Thyroid gland (tissue), 4 donors: ENCODE measurements around the gene FAM171A1. TPM values are rescaled to one million over a fixed set of nuclear protein-coding genes. Genes with fewer than 3 reads are reported as not detected.

Source experiments
- DNase-seq, 2 donors: peaks; one replicate each; pipeline ENCODE4 v3.0.0-alpha.2; 2019
- H3K27ac ChIP-seq, 3 donors: fragments of 200-600 bp; sonication (generic); 1 replicate in 2 of 3; 2 replicates in 1 of 3; pipeline ENCODE4 v1.5.1; 2016 to 2019; ENCODE audit warnings: mild to moderate bottlenecking in 1 of 3, moderate library complexity in 1 of 3
- H3K27me3 ChIP-seq: fragments of 200-600 bp; sonication (generic); one replicate; pipeline ENCODE4 v1.5.1; 2019
- H3K36me3 ChIP-seq, 2 donors: fragments of 200-600 bp; sonication (generic); one replicate each; pipeline ENCODE4 v1.5.1; 2016 to 2019
- H3K4me1 ChIP-seq, 2 donors: fragments of 200-600 bp; sonication (generic); one replicate each; pipeline ENCODE4 v1.5.1; 2017 to 2019
- H3K4me3 ChIP-seq, 3 donors: fragments of 200-600 bp; sonication (generic); replicated peaks in 1 of 3; 1 replicate in 2 of 3; 2 replicates in 1 of 3; pipeline ENCODE4 v1.5.1; 2016; ENCODE audit warnings: mild to moderate bottlenecking in 1 of 3
- H3K9me3 ChIP-seq: fragments of 200-600 bp; sonication (generic); one replicate; pipeline ENCODE4 v1.5.1; 2017
- CTCF ChIP-seq, 6 experiments: fragments of 200-600 bp in 3 of 6; fragments of 450-650 bp in 3 of 6; sonication (generic) in 3 of 6; IDR thresholded peaks; one replicate each; pipeline ENCODE4 v1.5.1; 2016 to 2019; ENCODE audit warnings: antibody characterized with exemption in 6 of 6, mild to moderate bottlenecking in 2 of 6, inconsistent platforms in 1 of 6, moderate library complexity in 1 of 6
- POLR2A ChIP-seq, 2 donors: fragments of 450-650 bp; IDR thresholded peaks; one replicate each; pipeline ENCODE4 v1.6.1; 2017; ENCODE audit warnings: antibody characterized with exemption in 2 of 2, mild to moderate bottlenecking in 2 of 2, moderate library complexity in 1 of 2
- WGBS, 2 donors: methylation state at CpG; one replicate each; pipeline ENCODE4 v1.1.5; 2017; 5-methylcytosine and 5-hydroxymethylcytosine counted together
- intact Hi-C: fragments of 100-400 bp; cut with DNase I; formaldehyde crosslinking; loops from one replicate; pipeline ENCODE4 v1.15.1; 2023
- total RNA-seq, 4 donors: library from RNA; depleted of rRNA; stranded (reverse); fragments of >200 nt; gene quantifications; one replicate each; pipeline ENCODE4 v1.2.3, GENCODE V29; 2016

The FAM171A1 gene
- total RNA-seq, 4 donors from 2014 or later = 10.2 to 14.9 (median 13.3) TPM

- H3K27me3 ChIP-seq = no peaks in the 10 kb centered on the region
- no peaks in the 10 kb centered on the region for H3K9me3 ChIP-seq
- intact Hi-C loops = loop anchor here (5.0 kb wide), 1 partner anchor 161 kb away; no protein-coding TSS in a partner anchor
- peaks cover 5 to 6% of the 10 kb centered on the region in 2 donors for H3K4me1 ChIP-seq
- no peak overlapping the region for H3K4me3 ChIP-seq
- WGBS, 2 donors = 89 to 97% methylated on average over 2 of the region's 2 CpGs
- no peaks in the 10 kb centered on the region for H3K36me3 ChIP-seq
- H3K27ac ChIP-seq = no peak overlapping the region
- TF ChIP-seq POLR2A (IDR thresholded peaks at IDR 0.05) (no peak), CTCF (IDR thresholded peaks at IDR 0.05) (no peak)
- no peak for DNase-seq
Observed at GRCh38 chr10:15373199-15373598, 2.1 kb upstream of the FAM171A1 start.

GRCh38 chr10:15370212-15370855, 755 bp downstream of the FAM171A1 start:
- no peak for TF ChIP-seq CTCF (IDR thresholded peaks at IDR 0.05)
- TF ChIP-seq POLR2A (IDR thresholded peaks at IDR 0.05) = no peak
- H3K27ac ChIP-seq = peak overlapping the region in 1 of 3 donors; percentile 65
- no peaks in the 10 kb centered on the region for H3K27me3 ChIP-seq
- no peaks in the 10 kb centered on the region for H3K9me3 ChIP-seq
- peak; percentile 18 to 26 for DNase-seq
- WGBS, 2 donors = 2 to 8% methylated on average over 5 to 19 of the region's 65 CpGs
- H3K4me1 ChIP-seq = peaks cover 5 to 6% of the 10 kb centered on the region in 2 donors
- H3K4me3 ChIP-seq = peak overlapping the region; percentile 23 to 58 (median 27)
- intact Hi-C loops = loop anchor here (5.0 kb wide), 1 partner anchor 158 kb away; no protein-coding TSS in a partner anchor
- no peaks in the 10 kb centered on the region for H3K36me3 ChIP-seq

- H3K4me3 ChIP-seq = peak overlapping the region in 2 of 3 donors; percentile 27 to 58
- H3K36me3 ChIP-seq = no peaks in the 10 kb centered on the region
- H3K9me3 ChIP-seq = no peaks in the 10 kb centered on the region
- WGBS, 2 donors = 41 to 42% methylated on average over 24 to 28 of the region's 29 CpGs
- peaks cover 5 to 6% of the 10 kb centered on the region in 2 donors for H3K4me1 ChIP-seq
- H3K27me3 ChIP-seq = no peaks in the 10 kb centered on the region
- TF ChIP-seq POLR2A (IDR thresholded peaks at IDR 0.05) = no peak
- no peak for TF ChIP-seq CTCF (IDR thresholded peaks at IDR 0.05)
- intact Hi-C loops = loop anchor here (5.0 kb wide), 1 partner anchor 157 kb away; no protein-coding TSS in a partner anchor
- peak in 1 of 2 donors; percentile 12 for DNase-seq
- H3K27ac ChIP-seq = peak overlapping the region in 1 of 3 donors; percentile 65
Observed at GRCh38 chr10:15369256-15370211, 1.6 kb downstream of the FAM171A1 start.

- H3K4me3 ChIP-seq = no peak overlapping the region
- H3K4me1 ChIP-seq = peaks cover 5 to 6% of the 10 kb centered on the region in 2 donors
- no peaks in the 10 kb centered on the region for H3K36me3 ChIP-seq
- no peak for DNase-seq
- H3K27ac ChIP-seq = no peak overlapping the region
- 88 to 89% methylated on average over 7 of the region's 7 CpGs for WGBS, 2 donors
- intact Hi-C loops = no loop called here
- TF ChIP-seq CTCF (IDR thresholded peaks at IDR 0.05) = no peak
- H3K9me3 ChIP-seq = no peaks in the 10 kb centered on the region
- H3K27me3 ChIP-seq = no peaks in the 10 kb centered on the region
Observed at GRCh38 chr10:15368101-15368855, 2.8 kb downstream of the FAM171A1 start.
